ENCODE results near the gene RASGRP3. TPM values are rescaled to one million over a fixed set of nuclear protein-coding genes. Genes with fewer than 3 reads are reported as not detected.

RASGRP3 gene
- total RNA-seq, 1 donor: 0.72 TPM

DNA sequence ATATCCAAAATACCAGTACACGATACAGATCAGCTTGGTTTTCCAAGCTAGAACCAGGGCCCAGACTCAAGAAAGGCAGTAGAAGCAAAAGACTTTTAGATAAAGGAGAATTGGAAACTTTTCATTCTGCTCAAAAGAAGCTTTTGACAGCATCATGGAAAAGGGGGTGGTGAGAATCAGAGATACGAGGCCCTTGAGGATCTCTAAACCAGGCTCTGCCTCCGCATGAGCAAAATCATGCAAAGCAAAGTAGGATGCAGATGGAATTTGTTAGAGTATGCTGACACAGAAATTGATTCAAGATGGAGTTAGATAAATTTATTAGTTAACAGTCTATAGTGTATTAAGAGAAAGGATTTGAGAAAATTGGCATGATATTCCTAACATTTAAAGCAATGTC lies 82.9 kb downstream of the RASGRP3 start:
- Histone ChIP-seq H3K27ac (ENCODE audit: low read depth, low read length) (no peak overlapping the region), H3K9me3 (ENCODE audit: low read depth, low read length) (no peaks in the 10 kb centered on the region), H3K36me3 (ENCODE audit: insufficient read depth, low read length) (no peaks in the 10 kb centered on the region), H3K4me3 (ENCODE audit: insufficient read depth, low read length) (no peak overlapping the region), H3K4me1 (ENCODE audit: insufficient read depth, low read length) (no peaks in the 10 kb centered on the region), H3K79me2 (ENCODE audit: insufficient read depth, low read length) (no peaks in the 10 kb centered on the region), H3K4me2 (ENCODE audit: insufficient read depth, low read length) (no peak overlapping the region), H3K27me3 (ENCODE audit: insufficient read depth, low read length) (no peaks in the 10 kb centered on the region), H4K20me1 (ENCODE audit: insufficient read depth, low read length) (no peaks in the 10 kb centered on the region), H2AFZ (ENCODE audit: low read length) (no peak overlapping the region)
- TF ChIP-seq, protein P1, sequence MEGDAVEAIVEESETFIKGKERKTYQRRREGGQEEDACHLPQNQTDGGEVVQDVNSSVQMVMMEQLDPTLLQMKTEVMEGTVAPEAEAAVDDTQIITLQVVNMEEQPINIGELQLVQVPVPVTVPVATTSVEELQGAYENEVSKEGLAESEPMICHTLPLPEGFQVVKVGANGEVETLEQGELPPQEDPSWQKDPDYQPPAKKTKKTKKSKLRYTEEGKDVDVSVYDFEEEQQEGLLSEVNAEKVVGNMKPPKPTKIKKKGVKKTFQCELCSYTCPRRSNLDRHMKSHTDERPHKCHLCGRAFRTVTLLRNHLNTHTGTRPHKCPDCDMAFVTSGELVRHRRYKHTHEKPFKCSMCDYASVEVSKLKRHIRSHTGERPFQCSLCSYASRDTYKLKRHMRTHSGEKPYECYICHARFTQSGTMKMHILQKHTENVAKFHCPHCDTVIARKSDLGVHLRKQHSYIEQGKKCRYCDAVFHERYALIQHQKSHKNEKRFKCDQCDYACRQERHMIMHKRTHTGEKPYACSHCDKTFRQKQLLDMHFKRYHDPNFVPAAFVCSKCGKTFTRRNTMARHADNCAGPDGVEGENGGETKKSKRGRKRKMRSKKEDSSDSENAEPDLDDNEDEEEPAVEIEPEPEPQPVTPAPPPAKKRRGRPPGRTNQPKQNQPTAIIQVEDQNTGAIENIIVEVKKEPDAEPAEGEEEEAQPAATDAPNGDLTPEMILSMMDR (IDR thresholded peaks at IDR 0.05; ENCODE audit: extremely low read depth, low read depth, low read length): no peak
- no peak for DNase-seq (ENCODE audit: insufficient read length, low spot score, missing footprints)

DNA sequence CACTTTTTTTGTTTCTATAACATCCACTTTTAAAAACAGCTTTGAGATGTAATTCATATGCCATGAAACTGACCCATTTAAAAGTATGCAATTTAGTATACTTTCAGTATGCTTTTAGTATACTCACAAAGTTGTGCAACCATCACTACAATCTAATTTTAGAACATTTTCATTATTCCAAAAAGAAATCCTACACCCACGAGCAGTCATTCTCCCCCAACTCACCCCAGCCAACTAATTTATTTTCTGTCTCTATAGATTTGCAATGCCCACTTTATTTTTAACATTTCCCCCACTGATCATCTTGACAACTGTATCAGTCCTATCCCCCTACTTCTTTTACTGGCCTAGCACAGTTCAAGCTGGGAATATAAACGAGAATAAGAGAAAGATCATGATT lies 83.6 kb downstream of the RASGRP3 start:
- DNase-seq (ENCODE audit: insufficient read length, low spot score, missing footprints): no peak
- no peak overlapping the region for H3K4me3 ChIP-seq (ENCODE audit: insufficient read depth, low read length)
- H3K27ac ChIP-seq (ENCODE audit: low read depth, low read length): no peak overlapping the region
- H4K20me1 ChIP-seq (ENCODE audit: insufficient read depth, low read length): no peaks in the 10 kb centered on the region
- no peaks in the 10 kb centered on the region for H3K9me3 ChIP-seq (ENCODE audit: low read depth, low read length)
- H3K4me2 ChIP-seq (ENCODE audit: insufficient read depth, low read length): no peak overlapping the region
- no peaks in the 10 kb centered on the region for H3K4me1 ChIP-seq (ENCODE audit: insufficient read depth, low read length)
- H3K79me2 ChIP-seq (ENCODE audit: insufficient read depth, low read length): no peaks in the 10 kb centered on the region
- no peak overlapping the region for H2AFZ ChIP-seq (ENCODE audit: low read length)
- TF ChIP-seq, protein P1 (IDR thresholded peaks at IDR 0.05; ENCODE audit: extremely low read depth, low read depth, low read length): no peak
- H3K27me3 ChIP-seq (ENCODE audit: insufficient read depth, low read length): no peaks in the 10 kb centered on the region
- no peaks in the 10 kb centered on the region for H3K36me3 ChIP-seq (ENCODE audit: insufficient read depth, low read length)

DNA sequence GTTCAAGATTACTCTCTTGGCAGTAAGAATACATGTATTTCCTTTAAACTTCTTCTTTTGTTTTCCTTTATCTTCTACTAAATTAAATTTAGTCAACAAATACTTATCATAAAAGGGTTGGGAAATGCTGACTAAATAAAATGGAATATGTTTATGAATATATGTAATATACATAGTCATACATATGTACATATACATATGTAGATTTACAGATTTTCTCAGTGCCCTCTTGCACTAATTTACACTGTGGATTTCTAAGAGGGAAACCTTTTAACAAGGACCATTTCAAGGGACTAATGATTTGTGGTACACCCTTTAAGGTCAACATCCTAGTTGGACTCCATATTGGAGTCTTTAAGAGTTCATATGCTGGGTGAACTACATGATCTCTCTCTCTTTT lies 85.4 kb downstream of the RASGRP3 start:
- no peak for DNase-seq (ENCODE audit: insufficient read length, low spot score, missing footprints)
- TF ChIP-seq, protein P1 (IDR thresholded peaks at IDR 0.05; ENCODE audit: extremely low read depth, low read depth, low read length): no peak

DNA sequence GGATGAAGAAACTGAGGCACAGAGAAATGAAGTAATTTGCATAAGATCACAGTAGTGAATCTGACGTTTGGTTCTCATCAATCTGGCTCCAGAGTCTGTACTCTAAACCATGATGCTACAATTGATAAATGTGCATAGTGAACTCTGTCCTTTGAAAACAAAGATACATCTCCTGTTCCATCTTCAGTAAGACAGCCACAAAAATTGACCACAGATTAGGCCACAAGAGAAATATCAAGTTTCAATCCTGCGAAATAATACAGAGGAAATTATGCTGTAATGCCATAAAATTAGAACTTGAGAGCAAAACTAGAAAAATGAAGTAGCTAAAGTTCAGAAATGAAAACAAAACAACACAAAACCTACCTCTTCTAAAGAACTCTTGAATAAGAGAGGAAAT lies 94.2 kb downstream of the RASGRP3 start:
- Histone ChIP-seq H3K4me1 (ENCODE audit: insufficient read depth, low read length) (no peaks in the 10 kb centered on the region), H3K4me3 (ENCODE audit: insufficient read depth, low read length) (no peak overlapping the region), H3K9me3 (ENCODE audit: low read depth, low read length) (no peaks in the 10 kb centered on the region), H3K36me3 (ENCODE audit: insufficient read depth, low read length) (no peaks in the 10 kb centered on the region), H3K79me2 (ENCODE audit: insufficient read depth, low read length) (no peaks in the 10 kb centered on the region), H2AFZ (ENCODE audit: low read length) (no peak overlapping the region), H3K27me3 (ENCODE audit: insufficient read depth, low read length) (no peaks in the 10 kb centered on the region), H3K27ac (ENCODE audit: low read depth, low read length) (no peak overlapping the region), H4K20me1 (ENCODE audit: insufficient read depth, low read length) (no peaks in the 10 kb centered on the region), H3K4me2 (ENCODE audit: insufficient read depth, low read length) (no peak overlapping the region)
- TF ChIP-seq, protein P1 (IDR thresholded peaks at IDR 0.05; ENCODE audit: extremely low read depth, low read depth, low read length): no peak
- no peak for DNase-seq (ENCODE audit: insufficient read length, low spot score, missing footprints)

More for the DNA sequence above, 85.4 kb downstream of the RASGRP3 start:
- H3K4me1 ChIP-seq (ENCODE audit: insufficient read depth, low read length): no peaks in the 10 kb centered on the region
- no peak overlapping the region for H3K27ac ChIP-seq (ENCODE audit: low read depth, low read length)
- H3K27me3 ChIP-seq (ENCODE audit: insufficient read depth, low read length): no peaks in the 10 kb centered on the region
- H3K36me3 ChIP-seq (ENCODE audit: insufficient read depth, low read length): no peaks in the 10 kb centered on the region
- H3K4me3 ChIP-seq (ENCODE audit: insufficient read depth, low read length): no peak overlapping the region
- no peaks in the 10 kb centered on the region for H4K20me1 ChIP-seq (ENCODE audit: insufficient read depth, low read length)
- H3K79me2 ChIP-seq (ENCODE audit: insufficient read depth, low read length): no peaks in the 10 kb centered on the region
- no peak overlapping the region for H3K4me2 ChIP-seq (ENCODE audit: insufficient read depth, low read length)
- no peaks in the 10 kb centered on the region for H3K9me3 ChIP-seq (ENCODE audit: low read depth, low read length)
- no peak overlapping the region for H2AFZ ChIP-seq (ENCODE audit: low read length)
